DMS53 treated with DMSO at 0.1 percent for 48 hours (cell line): Measurements from ENCODE around the gene NSF.

ENCODE experiments used
- DNase-seq: peaks from one replicate; lab custom pipeline; 2025; ENCODE audit not compliant: unreplicated experiment; lab: John Stamatoyannopoulos, UW

NSF gene

DNA sequence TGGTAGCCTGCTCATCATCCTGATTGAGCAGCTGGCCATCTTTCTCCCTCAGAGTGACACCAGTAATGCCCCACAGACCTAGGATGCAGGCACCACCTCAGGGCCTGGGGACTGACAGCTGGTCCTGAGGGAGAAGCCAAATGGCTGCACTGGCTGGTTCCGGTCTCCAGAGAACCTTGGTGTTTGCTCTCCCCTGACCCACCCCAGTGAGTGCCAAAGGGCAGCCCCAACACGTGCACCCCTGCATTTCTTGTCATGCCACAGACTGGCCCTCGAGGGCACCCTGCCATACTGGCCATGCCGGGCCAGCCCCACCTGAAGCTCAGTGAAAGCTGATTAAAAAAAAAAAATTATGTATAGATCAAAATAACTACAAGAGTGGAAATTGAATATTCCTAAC, 127.5 kb downstream of the NSF start:
- no peak for DNase-seq

DNA sequence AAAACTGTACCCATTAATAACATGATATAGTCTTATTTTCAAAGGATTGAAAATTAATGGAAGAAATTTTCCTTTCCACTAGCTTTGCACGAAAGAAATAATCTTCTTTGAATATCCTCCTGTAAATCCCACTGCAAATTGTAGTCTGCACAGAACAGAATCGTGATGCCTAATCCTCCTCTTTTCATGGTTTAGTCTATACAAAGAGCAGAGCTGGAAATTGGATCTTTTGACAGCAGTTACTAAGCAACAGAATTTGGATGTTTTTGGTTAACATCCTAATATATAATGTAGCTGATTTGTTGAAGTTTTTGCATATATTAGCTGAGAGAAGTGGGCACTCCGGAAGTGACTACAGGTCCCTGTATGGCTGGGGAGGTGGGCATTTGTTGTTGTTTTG, 129.4 kb downstream of the NSF start:
- no peak for DNase-seq

DNA sequence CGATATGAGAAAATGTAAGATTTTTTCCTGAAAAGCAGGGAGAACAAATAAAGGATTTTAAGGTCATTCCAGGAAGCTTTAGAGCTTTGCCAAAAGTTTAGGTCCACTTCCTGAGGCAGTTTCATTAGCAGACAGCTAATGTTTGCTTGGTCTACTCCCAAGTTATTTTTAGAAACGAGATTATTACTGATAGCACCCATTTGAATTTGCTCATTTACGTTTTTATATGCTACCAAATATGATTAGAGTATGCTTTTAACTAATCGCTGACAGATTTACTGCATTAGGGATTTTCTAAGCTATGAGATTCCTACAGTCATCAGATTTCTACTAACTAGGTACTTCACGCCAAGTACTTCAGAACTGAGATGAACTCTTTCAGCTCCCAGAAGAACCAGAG, 129.9 kb downstream of the NSF start:
- no peak for DNase-seq

DNA sequence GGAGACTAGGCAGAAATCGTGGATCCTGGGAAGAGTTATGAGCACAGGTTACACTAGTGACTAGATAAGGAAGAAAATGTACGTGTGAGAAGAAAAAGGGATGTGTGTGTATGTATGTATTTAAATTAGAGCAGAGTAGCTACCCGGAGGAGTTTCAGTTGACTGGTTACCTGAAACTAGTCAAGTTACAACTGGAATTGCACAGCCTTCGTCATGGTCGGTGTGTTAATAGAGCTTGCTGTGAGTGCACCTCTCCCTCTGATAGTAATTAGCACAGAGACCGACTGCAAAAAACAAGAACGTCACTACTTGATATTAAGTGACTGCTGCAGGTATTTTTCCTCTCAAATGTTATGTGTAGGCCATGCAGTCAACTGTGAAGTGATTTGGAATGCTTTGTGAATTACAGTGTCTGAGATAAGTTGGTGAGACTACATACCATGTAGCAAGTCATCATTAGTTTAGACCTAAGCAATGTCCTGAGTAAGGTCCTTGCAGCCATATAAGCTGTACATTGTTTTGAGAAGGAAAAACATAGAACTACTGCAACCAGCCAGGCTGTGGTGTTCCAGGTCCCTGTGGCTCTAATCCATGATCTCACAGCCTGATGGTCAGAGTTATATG, 132.3 kb downstream of the NSF start:
- no peak for DNase-seq

DNA sequence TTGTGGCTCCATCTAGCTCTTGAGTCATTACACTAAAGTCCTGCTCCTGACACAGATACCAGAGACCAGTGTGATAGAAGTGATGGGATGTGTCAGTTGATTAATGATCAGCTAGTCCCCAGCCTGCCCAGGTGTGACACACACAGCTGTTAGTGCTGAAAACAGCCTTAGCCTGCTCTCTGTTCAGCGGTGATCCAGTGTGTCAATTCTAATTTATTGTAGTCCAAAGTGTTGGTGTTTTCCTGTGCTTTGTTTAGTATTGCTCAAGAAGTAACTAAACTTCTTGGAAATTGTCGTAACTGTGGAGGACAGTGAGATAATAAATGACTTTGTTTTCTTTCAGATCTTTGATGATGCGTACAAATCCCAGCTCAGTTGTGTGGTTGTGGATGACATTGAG, 135.7 kb downstream of the NSF start:
- no peak for DNase-seq

DNA sequence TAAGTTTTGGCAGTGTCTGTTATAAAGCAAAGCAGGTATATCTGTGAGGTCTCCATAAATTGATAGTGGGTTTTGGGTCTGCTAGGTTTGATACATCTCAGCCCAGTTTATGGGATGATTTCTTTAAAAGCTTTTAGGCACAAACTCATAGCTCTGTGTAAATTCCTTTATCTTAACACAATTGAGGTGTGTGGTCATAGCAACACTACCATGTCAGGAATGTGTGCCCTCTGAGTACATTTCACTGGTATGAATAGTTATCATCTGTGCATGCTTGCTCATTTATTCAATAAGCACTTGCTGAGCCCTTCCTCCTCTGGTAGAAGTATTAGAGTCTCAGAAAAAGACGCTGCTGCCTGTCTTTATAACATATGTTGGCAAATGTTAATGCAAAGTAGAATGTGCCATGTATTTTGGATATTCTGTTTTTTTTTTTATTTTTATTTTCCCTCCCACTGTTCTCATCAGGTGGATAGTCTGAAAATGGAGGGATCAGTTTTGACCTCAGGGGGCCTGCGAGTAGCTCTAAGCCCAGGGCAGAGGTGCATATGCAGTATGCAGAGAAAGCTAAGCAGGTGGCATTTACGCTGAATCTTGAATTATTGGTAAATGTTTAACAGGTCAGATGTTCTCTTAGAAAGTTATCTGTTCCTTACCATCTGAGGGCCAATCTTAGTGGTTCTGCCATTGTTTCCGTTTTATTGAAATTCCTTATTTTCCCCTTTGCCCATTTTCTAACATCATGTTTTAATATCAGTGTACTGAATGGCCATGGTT, 137.3 kb downstream of the NSF start:
- DNase-seq, result no peak

DNA sequence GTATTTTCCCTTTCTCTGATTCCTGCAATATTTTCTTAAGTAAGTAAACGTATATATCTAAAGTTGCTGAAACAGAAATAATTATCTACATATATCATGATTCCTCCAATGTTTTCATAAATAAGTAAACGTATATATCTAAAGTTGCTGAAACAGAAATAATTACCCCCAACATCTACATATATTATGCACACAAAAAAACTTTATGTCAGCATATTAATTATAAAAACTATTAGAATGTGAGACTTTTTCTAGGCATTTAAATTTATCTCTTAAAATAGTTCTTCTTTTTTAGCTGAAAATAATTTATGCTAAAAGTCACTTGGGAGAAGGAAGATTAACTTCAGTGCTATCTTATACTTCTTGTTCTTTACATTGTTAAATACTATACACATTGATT, 139.6 kb downstream of the NSF start:
- DNase-seq, result no peak

DNA sequence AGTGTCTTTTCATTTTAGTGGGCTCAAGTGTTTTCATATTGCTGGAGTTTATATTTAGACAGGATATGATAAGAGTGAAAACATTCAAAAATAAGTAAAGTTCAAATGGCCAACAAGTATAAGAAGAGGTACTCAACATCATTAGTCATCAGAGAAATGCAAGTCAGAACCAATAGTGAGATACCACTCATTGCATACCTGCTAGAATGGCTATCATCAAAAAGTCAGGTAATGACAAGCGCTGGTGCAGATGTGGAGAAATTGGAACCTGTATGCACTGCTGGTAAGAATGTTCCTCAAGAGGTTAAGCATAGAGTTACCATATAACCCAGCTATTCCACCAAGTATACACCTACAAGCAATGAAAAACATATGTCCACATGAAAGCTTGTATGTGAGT, 140.2 kb downstream of the NSF start:
- DNase-seq, result peak; percentile 4

DNA sequence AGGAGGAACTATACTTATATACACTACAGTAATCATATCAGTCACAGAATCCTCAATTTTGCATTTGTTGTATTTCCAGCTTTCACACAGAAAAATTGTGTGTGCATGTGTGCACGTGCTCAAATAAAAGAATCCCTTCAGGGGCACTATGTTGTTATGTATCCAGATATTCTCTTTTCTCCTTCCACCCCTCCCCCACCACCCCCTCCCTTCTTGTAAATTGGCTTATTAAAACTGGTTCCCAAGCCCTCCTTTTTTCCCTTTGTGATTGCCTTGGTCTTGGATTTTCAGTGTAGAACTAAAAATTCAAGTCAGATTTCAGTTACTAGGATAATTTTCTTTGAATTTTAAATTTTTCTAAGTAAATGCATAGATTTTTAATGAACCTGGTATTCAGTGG, 141.7 kb downstream of the NSF start:
- DNase-seq, result no peak

DNA sequence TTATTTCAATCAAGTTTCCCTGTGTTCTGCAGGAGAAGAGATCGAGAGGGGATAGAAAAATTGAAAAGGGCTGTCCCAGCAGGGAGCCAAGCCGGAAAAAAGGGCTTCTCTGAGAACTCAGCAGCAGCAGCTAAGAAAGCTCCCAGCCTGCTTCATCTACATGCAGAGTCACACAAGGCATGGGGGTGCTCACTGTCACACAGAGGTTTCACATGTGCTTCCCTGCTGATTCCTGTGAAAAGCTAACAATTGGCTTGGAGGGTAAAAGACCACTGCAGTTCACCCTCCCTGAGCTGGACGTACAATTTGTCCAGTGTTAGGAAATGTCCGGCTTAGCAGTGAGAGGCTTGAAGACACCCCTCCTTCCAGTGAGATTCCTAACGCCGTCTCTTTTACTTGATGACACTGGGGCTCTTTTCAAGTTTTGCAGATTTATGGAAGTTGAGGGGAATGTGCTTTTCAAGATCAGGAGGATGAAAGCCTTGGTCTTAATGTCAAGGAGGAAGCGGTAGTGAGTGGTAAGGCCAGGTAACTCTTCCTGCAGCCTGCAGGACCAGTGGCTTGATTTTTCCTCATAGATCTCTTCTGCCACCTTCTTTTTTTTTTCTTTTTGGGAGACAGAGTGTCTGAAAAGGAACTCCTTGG, 142.4 kb downstream of the NSF start:
- no peak for DNase-seq

DNA sequence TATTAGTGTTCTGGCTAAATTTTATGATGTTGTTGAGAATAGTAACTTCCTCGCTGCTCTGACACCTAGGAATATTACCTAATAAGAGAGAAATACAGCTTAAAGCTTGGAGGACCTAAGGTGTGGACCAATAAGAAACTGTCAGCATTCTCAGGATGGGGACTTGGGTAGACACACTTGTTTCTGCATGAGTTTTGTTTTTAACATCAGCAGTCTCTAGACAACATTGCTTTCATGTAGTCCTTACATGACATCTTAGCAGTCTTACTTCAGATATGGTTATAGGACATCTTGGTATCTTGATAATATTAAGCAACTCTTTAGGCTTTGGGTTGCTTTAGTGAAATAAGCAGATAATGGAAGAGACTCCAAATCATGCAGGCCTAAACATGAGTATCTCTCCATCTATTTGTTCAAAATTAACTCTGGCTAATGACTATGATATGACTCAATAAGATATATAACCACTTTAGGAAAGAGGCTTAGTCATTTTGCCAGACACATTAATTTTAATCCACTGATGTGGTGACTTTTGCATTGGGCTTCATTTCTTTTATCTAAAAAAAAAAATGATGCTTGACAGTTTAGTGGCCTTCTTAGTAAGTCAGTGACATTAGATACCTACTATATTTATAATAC, 143.5 kb downstream of the NSF start:
- DNase-seq, result no peak

DNA sequence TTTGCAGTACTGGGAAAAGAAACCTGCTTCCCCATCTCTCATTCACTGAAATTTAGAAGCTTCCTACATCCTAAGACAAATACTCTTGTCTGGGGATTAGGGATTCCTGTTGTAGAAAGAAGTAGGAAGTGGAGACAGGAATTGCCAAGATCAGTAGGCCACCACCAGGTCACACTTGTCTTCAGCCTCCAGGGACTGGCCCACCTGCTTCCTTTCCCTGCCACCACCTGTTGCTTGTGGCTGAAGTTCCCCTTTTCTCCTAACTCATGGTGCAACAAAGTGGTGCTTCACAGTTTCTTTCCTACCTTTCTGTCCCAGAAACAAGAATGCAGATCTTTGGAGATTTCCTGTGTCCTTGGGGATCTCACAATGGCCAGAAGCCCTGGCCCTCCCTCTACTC, 145.6 kb downstream of the NSF start:
- no peak for DNase-seq

DNA sequence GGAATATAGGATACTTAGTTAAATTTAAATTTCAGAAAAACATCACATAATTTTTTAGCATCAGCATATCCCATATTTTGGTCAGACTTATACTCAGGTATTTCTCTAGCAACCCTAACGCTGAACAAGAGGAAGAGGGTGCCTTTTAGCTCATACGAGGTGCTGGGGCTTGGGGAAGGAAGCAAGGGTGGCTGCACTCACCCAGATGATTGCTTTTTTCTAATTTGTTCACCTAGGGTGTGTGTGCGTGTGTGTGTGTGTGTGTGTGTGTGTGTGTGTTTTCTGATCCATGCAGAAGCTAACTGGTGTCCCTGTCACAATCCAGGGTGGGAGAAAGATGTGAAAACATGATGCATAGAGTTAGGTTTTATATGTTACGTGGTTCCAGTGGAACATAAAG, 146.9 kb downstream of the NSF start:
- no peak for DNase-seq

DNA sequence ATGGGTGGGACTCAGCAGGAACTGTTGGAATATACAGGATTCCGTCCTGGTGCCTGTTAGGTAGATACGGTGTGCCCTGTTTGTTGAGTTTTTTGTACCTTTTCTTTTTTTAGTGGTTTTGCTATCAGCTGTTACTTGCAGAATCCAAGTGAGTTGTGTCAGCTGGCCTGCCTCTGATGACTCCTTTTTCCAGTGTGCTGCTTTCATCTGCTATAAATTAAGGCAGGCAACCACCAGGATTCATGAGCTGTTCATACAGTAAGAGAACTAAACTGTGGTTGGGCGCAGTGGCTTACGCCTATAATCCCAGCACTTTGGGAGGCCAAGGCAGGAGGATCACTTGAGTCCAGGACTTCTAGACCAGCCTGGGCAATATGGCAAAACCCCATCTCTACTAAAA, 148.1 kb downstream of the NSF start:
- DNase-seq, result no peak

DNA sequence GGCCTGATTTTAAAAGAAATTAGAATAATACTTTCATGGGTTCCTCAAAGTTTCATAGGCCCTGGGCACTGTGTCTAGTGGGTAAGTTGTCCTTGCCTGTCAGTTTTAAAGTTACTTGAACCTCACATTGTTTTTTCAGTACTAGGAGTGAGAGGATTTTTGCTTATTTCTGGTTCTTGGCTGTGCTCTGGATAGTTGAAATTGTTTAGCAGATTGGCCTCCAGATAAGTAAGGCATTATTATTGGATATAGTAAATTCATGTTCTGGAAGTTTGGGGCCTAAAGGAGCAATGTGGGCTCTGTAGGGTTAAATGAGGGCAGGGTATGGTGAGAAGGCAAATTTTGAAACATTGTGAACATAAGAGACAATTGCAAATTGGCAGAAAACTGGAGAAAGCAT, 149.5 kb downstream of the NSF start:
- DNase-seq, result no peak

DNA sequence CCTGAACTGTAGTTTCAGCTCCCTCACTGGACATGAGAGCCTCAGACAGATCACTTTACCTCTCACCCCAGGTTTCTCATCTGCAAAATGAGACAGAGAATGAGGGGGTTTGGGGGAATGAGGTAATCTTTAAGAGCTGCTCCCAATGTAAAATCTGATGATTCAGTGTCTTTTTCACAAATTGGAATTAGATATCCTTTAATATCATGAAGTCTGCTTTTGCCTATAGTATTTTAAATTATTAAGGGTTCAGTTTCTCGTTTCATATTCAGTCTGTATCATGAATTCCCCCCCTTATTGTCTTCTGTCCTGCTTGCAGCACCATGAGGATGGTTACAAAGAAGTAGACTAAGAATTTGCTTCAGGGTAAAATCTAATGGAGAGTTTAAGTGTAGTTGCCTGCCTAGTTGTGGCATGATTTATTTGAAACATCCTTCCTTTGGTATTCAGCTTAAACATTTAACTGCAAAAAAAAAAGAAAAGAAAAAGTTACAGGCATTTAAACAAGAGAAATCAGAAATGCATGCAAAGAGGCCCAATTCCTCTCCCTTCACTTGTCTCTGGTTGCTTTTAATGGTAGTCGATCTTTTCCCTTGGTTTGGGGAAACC, 150.8 kb downstream of the NSF start:
- DNase-seq, result no peak

DNA sequence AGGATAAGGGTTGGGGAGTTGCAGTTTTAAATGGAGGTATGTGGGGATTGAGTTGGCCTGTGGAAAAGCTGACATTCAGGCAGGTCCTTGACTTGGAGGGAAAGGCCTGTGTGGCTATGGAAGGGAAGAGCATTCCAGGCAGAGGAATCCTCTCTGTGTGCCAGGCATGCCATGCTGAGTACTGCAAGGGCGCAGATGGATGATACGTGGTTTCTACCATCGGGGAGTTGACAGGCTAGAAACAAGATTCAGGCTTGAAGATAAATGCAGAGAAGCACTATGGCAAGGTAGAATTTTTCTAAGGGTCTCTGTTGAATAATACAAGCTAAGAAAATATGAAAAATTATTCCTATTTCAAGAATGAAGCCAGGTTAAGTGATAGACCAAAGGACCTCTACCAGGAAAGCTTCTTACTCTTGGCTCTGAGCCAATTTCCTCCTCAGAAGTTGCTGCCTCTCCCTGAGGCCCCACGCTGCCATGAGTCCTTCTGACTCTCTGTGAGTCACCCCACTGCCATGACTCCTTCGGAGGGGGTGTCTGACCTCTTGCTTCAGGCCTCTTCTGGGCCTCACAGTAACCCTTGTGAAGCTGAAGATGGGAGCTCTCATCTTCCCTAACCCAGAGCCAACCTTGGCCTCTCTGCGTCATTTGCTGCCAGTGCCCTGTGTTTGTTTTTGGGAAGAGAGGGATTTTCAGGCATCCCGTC, 152.2 kb downstream of the NSF start:
- peak; percentile 62 for DNase-seq

DNA sequence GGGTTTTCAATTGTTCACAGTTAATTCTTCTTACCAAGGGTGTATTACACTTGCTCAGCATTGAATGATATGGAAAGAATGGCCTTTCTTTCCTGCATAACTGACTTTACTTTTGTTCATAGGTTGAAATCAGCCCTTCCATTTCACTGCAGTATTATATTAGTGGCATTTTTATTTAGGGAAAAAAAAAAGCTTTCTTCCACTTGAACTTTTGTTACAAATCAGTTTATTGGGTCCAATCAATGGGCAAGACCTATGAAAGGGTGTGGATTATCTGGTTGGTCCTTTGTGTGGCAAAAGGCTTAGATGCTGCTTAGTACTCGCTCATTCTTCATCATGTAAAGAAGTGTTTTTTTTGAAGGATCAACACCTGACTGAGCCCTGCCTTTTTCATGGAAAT, 154.0 kb downstream of the NSF start:
- no peak for DNase-seq

DNA sequence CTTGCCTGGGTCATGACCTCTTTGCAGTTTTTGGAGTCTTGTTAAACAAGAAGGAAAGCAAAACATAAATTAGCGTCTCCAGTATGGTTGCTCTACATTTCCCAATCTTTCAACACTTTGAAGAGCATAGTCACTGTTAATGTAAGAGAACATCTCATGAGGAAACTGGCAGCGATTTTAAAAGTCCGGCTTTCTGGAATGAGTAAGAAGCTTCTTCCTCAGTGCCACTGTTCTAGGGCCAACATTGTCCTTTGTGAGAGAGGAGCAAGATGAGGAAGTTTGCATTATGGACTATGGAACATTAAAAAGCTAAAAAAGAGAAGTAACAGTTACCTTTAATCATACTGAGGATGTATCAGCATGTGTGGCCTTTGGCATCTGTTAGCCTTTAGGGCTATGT, 154.9 kb downstream of the NSF start:
- no peak for DNase-seq

DNA sequence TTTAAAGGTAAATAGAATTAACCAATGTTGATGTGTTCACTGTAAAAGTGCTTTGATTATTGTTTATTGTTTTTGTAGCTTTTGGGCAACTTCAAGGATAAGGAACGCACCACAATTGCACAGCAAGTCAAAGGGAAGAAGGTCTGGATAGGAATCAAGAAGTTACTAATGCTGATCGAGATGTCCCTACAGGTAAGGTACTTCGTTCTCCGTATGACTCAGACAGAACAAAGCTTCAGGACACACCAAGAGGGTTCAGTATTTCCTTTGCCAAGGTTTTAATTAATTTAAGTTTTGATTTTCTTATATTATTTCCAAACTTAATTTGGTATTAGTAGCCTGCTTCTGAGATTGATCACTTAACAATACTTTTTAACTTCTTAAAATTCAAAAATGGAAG, 161.0 kb downstream of the NSF start:
- DNase-seq, result no peak

DNA sequence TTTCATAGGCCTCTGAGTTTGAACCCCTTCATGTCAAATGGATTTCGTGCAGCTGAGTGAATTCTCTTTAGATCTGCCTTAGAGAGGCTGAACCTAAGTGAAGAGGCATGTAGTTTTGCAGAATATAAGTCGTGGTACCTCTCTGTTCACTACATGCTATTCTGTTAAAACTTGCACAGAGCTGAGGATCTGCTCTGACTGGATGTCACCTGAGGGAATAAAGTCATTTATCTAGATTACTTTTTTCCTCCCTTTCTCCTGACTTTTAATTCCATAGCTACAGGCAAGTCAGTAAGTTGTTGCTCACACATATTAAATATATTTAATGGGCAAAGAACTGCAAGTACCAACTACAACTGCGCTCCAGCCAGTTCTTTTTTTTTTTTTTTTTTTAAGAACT, 163.3 kb downstream of the NSF start:
- no peak for DNase-seq
